ENCODE measurements around the gene RPL3.

GRCh38 chr22:39275814-39276439, 43.5 kb downstream of the RPL3 start:
- TF ChIP-seq POLR2AphosphoS5 (IDR thresholded peaks at IDR 0.05; ENCODE audit: low read depth, low read length) (no peak), TAF1 (IDR thresholded peaks at IDR 0.05; ENCODE audit: borderline replicate concordance, insufficient read depth, low read length) (no peak), REST (IDR thresholded peaks at IDR 0.05; ENCODE audit: insufficient read depth in 1 of 2, low read depth in 2 of 2, low read length in 2 of 2) (no peak), SIN3A (IDR thresholded peaks at IDR 0.05; ENCODE audit: borderline replicate concordance, insufficient read depth, low read length) (no peak)
